OCI-LY7 (cell line): ENCODE data around the gene COL23A1.
A peak's percentile ranks its signal among the peaks of the same experiment; 100 is the strongest.

Experiments used
- CTCF ChIP-seq: fragments of 200-600 bp; sonication (generic); conservative IDR thresholded peaks from 2 replicates; pipeline ENCODE4 v1.5.1; 2014; ENCODE audit warnings: mild to moderate bottlenecking, antibody characterized with exemption, low read length, moderate library complexity, mixed read lengths
- EZH2phosphoT487 ChIP-seq: fragments of 200-600 bp; sonication (generic); IDR thresholded peaks from 2 replicates; pipeline ENCODE4 v1.6.1; 2018; ENCODE audit warnings: low read depth, borderline replicate concordance, mild to moderate bottlenecking, mixed run types, antibody characterized with exemption, low read length, moderate library complexity, mixed read lengths

- TF ChIP-seq CTCF (0 out of 2 replicates have a peak, but pooled peaks have one; percentile 17), EZH2phosphoT487 (no peak)
Measured at GRCh38 chr5:178232124-178232919, 357.9 kb downstream of the COL23A1 start, which contains the start of gene PHYKPL.
